ENCODE measurements around the gene ANKRD6.

Gene ANKRD6

DNA sequence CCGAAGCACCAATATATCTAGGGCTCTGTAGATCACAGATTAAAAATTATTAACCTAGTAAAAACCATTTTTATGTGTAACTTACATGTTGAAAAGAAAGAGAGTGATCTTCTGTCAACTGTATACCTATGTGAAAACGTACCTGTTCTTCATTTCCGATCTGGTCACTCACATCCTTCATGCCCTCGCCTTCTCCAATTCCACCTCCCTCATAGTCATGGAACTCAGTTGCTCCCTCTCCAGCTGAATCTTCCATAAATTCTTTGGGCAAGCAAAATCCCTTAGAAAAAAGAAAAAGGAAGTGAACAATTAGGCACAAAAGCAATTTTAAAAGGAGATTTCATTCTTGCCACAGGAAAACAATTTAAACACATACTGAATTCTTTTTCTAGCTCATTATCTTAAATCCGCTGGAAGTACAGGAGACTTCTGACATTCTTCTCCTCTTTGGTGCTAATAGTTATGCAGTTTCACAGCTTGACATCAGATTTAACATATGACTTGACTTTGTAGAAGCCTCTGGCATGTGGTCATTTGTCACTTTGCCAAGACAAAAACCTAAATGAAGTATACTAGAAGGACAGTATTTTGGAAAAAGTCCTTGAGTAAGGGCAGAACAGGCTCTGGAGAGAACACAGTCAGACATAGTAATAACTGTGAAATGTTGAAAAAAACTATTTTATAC, 235.1 kb downstream of the ANKRD6 start:
- DNase-seq: no peak

DNA sequence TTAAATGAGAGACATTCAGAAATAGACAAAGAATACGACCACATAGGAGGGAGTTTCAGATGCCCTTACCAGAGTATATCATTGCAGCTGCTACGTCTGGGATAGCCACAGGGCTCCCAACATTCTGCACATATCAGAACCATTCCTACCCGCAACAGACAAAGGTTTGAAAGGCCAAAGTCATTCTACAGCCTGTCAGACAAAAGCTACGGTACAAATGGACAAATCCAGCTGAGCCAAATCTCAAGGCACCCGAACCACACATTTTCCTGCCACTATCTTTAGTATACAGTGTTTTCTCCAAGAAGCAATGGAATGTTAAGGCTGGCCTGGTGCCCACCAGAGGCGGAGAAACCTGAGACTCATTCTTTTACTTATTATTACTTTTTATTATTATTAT, 236.1 kb downstream of the ANKRD6 start:
- no peak for DNase-seq

DNA sequence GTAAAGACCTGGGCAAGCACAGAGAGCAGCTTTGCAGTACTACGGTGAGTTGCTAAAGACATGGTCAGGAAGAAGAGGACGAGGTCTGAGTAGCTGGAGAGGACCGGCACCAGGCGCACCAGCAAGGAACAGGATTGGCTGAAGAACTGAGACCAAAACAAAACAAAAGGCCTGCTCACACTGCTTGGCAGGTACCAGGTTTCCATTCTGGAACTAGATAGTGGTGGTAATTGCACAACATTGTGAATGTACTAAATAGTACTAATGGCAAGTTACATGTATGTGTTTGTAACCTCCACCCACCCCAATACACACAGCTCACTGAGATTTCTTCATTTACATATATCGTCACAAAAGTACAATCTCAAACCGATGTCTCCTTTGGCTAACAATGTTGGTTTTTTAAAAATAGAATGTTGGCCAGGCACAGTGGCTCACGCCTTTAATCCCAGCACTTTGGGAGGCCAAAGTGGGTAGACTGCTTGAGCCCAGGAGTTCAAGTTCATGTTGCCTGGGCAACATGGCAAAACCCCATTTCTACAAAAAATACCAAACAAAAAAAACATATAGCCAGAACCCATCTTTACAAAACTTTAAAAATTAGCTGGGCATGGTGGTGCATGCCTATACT, 238.1 kb downstream of the ANKRD6 start:
- no peak for DNase-seq

DNA sequence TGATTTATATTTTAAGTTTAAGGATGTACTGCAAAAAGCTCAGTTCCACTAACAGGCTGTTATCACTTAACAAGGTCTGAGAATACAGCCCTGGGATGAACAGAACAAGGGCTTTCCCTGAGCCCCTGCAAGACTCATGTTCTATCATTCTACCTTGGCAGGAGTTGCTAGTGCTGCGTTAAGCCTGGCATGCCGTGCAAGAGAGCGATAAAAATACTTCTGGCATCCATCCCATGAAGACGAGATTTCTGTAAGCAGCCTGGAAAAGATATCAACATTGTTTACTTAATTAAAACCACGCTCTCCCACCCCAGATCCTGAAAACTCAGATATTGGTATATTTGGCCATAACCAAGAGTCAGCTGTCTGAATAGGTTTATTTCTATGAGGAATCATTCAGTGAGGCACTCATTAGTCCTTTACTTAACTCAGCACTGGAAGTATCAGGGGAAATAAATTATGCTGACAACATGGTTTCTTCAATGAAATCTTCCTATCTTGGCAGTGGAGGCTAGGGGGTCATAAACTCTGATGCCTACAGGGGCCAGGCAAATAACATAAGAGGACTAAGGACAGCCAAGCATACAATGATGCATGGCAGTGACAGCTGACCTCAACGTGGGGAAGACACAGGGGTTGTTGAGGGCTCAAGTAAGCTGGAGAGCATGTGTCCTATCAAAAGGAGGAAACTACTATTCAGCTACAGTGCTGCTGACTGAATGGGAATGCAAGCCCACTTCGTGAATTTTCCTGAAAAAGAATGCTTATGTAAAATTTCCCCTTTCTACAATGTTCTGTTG, 243.2 kb downstream of the ANKRD6 start:
- DNase-seq: no peak

DNA sequence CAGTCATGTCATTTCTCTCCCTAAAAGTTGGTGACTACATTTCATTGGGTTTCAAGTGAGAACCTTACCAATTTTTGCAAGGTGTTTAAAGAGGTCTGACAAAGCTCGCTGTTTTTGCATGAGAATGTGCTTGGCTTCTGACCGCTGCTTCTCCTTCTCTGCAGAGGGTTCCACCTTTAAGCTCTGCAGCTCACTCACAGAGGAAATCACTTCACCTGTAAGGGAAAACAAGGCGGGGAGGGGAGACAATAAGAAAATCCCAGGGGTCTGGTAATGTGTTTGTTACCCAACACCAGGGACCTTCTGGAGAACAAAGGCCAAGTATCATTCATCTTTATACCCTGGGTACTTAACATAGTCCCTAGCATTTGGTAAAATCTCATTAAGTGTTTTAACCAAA, 245.6 kb downstream of the ANKRD6 start:
- no peak for DNase-seq

DNA sequence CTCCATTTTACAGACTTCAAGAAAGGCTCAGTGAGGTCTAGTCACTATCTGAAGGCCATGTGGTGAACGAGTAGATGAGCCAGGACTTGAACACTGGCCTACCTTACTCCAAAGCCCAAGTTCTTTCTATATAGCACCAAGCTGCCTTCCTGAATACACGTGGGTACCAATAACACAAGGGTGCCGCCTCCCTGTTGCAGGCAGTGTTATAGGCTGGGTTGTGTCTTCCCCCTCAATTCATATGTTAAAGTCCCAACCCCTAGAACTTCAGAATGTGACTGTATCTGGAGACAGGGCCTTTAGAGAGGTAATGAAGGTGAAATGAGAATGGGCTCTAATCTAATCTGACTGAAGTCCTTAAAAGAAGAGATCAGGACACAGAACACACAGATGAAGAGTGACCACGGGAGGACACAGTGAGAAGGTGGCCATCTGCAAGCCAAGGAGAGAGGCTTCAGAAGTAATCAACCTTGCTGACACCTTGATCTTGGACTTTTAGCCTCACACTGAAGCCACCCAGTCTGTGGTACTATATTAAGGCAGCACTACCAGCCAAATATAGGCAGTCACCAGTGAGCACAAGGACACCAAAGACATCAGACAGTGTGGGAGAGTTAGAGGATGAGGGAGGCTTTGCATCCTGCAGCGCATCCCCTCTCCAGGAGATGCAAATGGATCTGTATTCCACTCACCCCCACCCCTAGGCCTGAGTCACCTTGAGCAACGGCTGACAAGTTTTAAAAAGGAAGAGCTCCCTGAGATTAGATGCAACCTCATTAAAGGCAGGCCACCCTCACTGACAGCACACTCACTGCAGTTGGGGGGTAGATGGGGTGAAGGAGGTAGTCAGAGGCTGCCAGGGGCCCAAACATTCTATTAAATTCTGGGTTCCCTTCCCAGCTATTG, 246.5 kb downstream of the ANKRD6 start:
- DNase-seq: no peak

DNA sequence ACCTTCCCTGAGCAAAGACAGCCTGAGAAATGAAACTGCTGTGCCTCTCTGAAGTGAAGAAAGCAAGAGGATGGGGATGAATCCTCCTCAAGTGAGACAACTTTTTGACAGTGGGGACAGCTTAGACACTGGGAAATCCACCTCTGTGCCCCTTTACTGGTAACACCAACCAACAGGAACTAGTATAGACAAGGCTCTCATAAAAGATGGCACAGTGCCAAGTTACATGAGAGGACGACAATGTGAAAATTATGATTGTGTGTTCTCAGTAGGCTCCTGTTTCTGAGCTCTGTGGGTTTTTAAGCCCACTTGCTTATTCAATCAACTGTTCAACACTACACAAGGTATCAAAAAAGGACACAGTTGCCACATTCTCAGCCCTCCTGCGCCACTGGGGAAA, 247.2 kb downstream of the ANKRD6 start:
- no peak for DNase-seq

DNA sequence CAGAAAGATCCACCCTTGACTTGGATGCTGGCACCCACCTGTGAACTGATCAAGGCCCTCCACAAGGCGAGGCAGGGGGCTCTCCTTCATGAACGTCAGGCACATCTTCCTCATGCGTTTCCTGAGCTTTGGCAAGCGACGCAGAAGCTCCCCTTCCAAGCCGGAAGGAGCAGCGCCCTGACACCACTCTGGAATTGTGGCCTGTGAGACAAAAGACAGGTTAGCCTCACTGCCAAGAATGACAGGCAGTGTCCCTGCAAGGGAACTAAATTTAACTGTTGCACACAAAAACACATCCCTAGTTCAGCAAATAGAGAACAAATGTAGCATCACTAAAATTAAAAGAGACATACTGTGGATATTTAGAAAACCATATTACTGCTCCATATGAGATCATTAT, 247.6 kb downstream of the ANKRD6 start:
- DNase-seq: no peak

DNA sequence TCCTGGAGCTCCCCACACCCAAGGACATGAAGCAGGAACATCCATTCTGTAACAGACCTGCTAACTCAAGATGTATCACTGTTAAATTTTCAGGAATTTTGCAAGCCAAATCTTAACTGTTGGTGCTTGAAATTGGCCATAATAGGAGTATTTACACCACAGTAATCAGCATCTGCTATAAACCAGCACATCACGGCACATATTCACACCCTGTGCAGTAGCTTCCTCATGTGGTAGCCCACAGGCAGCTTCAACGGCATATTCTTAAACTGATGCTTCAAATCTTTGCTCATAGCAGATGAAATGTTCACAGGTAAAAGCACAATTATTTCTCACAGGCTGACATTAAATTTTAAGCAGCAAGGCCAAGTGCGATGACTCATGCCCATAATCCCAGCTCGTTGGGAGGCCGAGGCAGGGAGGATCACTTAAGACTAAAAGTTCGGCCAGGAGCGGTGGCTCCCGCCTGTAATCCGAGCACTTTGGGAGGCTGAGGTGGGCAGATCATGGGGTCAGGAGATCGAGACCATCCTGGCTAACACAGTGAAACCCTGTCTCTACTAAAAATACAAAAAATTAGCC, 249.1 kb downstream of the ANKRD6 start:
- DNase-seq: no peak

DNA sequence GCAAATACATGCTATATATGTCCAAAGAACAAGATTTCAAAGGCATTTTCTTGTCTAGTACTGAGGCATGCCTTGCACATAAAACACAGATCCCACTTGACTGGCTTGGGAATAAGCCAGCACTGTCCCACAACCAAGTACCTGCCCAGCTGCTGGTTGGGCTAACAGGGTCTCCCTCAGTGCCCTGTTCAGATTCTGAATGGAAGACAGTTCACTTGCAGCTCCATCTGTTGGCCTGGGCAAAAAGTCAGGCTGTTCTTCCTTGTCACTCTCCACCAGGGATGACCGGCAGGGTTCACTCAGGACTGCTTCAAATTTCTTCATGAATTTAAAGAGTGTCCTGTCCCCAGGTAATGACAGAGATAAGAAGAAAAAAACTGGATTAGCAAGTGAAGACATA, 250.0 kb downstream of the ANKRD6 start:
- no peak for DNase-seq

Measured in DMS 273 treated with DMSO at 0.1 percent for 48 hours (cell line).